Subcutaneous adipose tissue (tissue), 4 donors: Measurements from ENCODE around the gene TRIM17. TPM values are rescaled to one million over a fixed set of nuclear protein-coding genes. Genes with fewer than 3 reads are reported as not detected.

ENCODE experiments used
- total RNA-seq, 4 donors: library from RNA; depleted of rRNA; stranded (reverse); fragments of >200 nt; gene quantifications; one replicate each; pipeline ENCODE4 v1.1.0, GENCODE V29; 2016
- TF ChIP-seq, protein P1 (sequence below): fragments of 450-650 bp; IDR thresholded peaks from one replicate; pipeline ENCODE4 v1.5.1; 2016; ENCODE audit warnings: low read depth, mild to moderate bottlenecking, control low read depth, antibody characterized with exemption, moderate library complexity

Gene TRIM17
- total RNA-seq, 4 donors from 2014 or later = not detected

- TF ChIP-seq, protein P1, sequence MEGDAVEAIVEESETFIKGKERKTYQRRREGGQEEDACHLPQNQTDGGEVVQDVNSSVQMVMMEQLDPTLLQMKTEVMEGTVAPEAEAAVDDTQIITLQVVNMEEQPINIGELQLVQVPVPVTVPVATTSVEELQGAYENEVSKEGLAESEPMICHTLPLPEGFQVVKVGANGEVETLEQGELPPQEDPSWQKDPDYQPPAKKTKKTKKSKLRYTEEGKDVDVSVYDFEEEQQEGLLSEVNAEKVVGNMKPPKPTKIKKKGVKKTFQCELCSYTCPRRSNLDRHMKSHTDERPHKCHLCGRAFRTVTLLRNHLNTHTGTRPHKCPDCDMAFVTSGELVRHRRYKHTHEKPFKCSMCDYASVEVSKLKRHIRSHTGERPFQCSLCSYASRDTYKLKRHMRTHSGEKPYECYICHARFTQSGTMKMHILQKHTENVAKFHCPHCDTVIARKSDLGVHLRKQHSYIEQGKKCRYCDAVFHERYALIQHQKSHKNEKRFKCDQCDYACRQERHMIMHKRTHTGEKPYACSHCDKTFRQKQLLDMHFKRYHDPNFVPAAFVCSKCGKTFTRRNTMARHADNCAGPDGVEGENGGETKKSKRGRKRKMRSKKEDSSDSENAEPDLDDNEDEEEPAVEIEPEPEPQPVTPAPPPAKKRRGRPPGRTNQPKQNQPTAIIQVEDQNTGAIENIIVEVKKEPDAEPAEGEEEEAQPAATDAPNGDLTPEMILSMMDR = no peak
These were observed 6.9 kb upstream of the TRIM17 start for GRCh38 chr1:228423404-228424053.

GRCh38 chr1:228420968-228421826 lies 4.5 kb upstream of the TRIM17 start:
- TF ChIP-seq, protein P1 = no peak

GRCh38 chr1:228417483-228418203 lies 982 bp upstream of the TRIM17 start:
- TF ChIP-seq, protein P1 = no peak

DNA sequence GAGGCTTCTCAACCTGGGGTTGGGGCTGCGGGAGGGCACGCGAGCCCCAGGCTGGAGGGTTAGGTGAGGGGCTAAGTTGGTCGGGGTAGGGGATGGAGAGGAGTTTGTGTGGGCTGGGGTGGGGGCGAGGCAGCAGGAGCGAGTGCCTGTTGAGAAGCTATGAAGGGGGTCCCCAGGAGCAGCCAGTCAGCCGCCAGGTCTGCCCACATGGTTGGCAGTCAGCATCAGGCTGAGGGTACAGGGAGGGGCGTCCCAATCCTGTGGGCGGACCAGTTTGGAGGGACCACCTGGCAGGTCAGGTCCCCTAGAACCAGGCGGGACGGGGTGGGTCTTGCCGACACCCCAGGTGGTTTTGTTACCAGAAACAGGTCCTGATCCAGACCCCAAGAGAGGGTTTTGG lies 400 bp upstream of the TRIM17 start:
- TF ChIP-seq, protein P1 = no peak

GRCh38 chr1:228415853-228416216 lies 826 bp downstream of the TRIM17 start:
- TF ChIP-seq, protein P1 = no peak

- TF ChIP-seq, protein P1 = no peak
These were observed 1.4 kb downstream of the TRIM17 start for GRCh38 chr1:228415221-228415620.
